Islet precursor cell (in vitro differentiated cells): ENCODE results near the gene DOCK4.

Experiments
- DNase-seq: peaks from one replicate; pipeline ENCODE4 v3.0.0-alpha.2; 2018

The DOCK4 gene

DNA sequence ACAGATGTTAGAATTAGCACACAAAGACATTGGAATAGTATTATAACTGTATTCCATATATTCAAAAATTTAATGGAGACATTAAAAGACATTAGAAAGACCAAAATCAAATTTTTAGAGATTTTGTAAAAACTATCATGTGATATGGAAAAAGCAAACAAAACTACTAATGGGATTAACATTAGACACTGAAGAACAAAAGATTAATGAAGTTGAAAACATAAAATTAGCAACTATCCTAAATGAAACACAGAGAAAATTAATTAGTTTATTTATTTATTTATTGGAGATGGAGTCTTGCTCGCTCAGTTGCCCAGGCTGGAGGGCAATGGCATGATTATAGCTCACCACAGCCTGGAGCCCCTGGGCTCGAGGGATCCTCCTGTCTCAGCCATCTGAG, 158.8 kb downstream of the DOCK4 start:
- DNase-seq = no peak

DNA sequence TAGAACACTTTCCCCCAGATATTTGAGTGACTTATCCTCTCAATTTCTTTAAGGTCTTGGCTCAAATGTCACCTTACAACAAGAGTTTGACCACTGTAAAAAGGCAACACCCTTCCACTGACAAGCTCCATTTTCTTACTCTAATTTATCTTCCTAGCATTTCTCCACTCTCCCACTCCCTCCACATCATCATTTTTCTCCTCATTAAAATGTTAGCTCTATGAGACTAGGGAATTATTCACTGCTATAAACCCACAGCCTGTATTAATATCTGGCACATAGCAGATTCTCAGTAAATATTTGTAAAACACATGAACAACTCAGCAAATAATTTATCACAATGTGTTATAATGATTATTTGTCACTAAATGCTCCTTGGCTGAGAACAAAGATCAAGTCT, 161.0 kb downstream of the DOCK4 start:
- DNase-seq = no peak

DNA sequence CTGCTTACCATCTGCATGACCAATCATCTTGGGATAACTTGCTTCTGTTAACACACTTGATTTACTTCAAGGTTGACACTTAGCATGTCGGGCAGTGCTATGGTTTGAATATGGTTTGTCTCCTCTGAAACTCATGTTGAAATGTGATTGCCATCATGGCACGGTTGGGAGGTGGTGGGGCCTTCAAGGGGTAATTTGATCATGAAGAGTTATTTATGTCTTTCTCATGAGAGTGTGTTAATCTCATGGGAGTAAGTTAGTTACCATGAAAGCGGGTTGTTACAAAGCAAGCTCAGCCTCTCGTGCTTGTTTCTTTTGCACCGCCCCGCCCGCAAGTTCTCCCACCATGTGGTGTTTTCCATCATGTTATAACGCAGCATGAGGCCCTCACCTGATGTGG, 163.6 kb downstream of the DOCK4 start:
- DNase-seq = no peak

DNA sequence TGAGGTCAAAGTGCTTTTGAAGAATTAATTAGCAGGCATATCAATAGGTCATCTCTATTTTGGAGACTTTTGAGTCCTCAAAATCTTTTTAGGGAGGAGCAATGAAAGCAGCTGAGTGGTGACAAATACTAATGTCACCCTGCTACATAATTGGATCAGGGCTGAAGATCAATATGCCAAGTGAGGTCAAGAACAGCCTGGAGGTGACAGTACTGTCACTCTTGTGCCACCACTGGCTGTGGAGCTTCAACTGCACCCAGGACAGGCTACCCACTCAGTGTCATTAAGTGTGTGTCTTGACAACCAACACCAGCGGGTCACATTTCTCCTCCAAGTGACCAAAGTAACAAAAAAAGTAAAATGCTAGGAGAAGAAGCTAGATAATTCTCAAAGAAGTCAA, 167.8 kb downstream of the DOCK4 start:
- no peak for DNase-seq

DNA sequence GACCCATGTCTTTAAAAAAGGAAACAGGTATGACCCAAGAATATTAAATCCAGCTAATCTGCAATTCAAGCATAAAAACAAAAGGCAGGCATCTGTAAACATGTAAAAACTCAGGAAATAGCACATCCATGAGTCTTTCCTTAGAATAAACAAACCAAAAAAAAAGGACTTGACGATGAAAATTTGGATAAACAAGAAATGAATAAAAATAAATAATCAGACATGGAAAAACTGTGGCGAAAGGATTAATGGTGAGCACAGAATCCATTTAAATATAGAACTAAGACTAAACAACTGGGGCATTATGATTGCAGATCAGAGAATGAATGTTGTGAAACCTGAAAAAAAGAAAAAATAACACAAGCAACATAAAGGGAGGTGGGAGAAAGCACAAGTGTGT, 170.1 kb downstream of the DOCK4 start:
- DNase-seq = no peak

DNA sequence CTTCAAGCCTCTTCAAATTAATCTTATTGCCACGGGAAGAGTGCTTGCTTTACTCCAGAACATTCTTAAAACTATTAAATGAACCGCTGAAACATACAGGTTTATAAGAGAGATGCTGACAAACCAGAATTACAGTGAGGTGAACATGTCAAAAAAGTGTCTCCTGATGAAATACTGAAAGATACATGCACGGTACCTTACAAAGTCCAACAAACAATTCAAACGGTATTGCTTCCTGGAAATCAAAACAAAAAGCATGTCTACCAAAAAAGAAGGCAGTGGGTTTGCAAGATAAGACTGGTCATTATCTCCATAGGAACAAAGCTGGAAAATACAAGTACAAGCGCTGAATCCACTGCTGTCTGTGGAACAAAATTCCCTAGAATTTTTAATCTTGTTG, 174.5 kb downstream of the DOCK4 start:
- DNase-seq = no peak

DNA sequence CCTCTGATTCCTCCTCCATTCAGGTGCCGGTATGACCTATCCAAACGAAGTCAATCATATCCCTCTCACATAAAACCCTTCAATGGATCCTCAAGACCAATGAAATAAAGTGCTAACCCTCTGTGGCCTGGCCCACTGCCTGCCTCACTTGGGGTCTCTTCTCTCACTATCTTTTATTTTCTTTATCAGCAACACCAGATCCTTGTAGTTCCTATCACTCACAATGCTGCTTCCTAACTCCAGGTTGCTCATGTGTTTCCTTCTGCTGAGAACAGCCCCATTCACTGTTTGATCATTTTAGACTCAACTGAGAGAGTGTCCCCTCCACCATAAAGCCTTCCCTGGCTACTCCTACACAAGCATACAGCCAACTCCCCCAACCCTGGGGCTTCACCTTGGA, 180.6 kb downstream of the DOCK4 start:
- DNase-seq = no peak

DNA sequence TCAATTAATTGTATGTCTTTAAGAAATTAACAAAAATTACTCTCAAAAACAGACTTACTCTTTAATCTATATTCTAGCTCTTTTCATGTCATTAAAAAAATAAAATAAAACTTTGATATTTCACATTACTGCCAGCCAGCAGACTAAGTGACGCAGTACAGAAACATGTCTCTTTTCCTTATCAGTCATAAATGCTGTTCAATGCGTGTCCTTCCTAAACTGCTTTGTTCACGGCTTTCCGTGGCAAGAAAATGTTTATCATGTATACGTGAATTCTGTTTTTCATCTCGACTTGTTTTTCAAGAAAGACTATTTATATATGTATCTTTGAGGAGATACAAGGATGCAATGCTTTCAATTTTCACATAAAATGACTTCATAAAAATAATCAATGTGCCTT, 182.4 kb downstream of the DOCK4 start:
- DNase-seq = no peak

DNA sequence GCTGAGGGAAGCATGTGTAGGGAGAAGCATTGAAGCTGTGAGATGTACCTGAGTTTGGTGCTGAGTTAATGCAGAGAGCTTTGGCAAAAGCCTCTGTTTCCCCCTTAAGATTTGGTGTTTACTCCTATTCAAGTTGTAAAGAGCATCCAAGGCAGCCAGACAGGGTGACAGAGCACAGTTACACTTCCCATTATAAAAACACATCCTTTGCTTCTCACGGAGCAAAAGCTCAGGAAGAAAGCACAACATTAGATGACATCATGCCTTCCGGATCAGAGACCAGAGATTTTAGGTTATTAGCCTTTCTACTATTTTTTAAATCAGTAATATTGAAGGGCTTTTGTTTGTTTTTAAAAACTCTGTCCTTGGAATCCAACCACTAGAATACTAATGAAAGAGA, 182.9 kb downstream of the DOCK4 start:
- DNase-seq = no peak

DNA sequence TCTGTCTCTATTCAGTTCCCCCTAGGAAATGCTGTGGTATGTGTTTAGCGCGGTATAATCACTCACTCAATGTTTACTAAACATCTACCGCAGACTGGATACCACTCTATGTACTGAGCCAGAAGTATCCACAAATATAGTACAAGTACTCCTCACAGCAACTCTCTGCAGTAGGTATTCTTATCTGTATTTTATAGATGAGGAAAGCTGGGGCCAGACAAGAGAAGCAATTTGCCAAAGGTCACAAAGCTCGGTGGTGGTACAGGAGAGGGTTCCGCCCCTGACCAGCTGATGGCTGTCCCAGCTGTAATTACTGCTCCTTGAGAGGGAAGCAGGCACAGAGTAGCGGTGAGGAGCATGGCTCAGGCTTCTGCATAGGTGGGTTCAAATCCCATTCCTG, 184.1 kb downstream of the DOCK4 start:
- no peak for DNase-seq

DNA sequence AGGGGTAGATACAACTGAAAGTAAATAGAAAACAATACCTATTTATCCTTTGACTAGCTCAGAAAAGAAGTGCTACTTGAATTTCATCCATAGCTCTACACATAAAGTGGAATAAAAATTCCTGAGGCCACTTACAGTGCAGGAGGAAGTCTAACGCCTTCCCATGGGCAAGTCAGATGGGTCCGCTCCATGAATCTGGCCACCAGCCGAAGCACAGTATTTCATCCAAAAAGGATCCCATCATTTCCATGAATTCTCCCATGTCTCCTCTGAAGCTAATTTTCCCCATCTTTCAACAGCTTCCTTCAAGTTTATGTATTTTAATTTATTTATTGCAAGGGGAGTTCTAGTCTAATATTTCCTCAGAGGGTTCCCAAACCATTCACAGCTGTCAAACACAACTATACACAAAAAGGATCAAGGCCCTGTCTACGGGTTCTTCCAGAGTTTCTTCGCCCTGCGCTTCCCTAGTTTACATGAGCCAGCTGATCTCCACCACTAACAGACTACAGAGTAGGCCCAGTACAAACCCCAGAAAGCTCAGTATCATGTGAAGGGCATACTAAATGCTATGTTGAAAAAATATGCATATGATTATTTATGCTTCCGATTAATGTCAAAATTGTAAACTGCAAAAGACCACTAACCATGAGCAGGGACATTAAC, 184.7 kb downstream of the DOCK4 start:
- no peak for DNase-seq

DNA sequence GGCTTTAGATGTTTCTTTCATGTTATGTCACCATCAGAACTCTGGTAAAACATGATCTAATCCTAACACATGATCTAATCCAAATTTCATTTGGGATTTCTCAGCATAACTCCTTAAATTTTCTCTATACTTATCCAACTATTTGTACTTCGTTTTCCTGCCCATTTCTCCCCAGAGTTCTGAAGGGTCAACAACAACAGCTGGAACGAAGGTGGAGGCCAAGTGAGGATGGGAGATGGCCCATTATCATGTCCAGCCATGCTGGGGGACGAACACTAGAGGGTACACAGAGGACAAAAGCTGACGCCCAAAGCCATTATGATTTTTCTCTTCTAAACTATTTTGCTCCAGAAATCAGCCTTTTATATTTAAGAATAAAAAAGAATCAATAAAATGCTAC, 185.4 kb downstream of the DOCK4 start:
- DNase-seq = no peak

DNA sequence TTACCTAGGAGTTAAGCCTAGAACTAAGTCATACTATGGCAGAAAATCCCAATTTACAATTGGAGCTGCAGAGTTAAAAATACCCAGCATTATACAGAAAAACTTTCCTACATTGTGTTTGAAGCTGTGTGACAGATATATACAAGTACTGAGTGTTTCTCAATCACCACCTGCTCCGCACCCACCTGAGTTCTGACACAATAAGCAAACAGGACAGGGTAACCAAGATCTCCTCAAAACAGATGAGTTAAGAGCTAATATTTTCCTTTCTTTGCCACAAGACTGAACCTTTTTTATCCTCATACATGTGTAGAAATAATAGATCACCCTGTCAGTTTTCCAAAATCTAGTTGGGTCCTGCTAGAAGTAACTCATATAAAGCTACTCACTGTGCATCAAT, 186.3 kb downstream of the DOCK4 start:
- DNase-seq = no peak

DNA sequence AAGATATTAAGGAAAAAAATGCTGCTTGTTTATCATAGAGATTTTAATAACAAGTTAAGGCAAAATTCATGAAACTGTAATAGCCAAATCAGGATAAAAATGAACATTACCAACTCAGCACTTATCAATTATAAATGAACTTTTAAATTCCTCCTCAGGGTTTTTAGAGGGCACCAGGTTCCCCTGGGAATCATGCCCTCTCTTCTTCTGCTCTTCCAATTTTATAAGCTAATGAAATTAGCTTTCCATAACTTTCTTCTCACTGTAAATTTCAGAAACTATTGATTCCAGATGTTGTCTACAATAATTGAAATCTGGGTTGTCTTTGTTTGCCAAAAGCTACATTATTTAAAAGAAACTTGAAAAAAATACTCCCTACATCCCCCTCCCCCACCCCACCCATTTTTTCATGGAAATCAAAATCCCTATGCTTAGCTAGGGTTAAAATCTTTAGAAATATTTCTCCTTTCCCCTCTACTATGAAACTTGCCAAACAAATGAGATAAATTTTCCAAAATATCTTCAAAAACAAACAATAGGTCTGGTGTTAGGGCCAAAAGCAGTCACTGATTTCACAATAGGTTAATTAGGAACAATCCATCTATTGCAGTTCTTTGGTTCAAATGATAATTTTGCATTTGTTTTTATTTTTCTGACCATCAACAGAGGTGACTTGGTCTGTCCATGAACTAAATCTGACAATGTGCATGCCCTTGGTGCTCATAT, 187.7 kb downstream of the DOCK4 start:
- no peak for DNase-seq

DNA sequence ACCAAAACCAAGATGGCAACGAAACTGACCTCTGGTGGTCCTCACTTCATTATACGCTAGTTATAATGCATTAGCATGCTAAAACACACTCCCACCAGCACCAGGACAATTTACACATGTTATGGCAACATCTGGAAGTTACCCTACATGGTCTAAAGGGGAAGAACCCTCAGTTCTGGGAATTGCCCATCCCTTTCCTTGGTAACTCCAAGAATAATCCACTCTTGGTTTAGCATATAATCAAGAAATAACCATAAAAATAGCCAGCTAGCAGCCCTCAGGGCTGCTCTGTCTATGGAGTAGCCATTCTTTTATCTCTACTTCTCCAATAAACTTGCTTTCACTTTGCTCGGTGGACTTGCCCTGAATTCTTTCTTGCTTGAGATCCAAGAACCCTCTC, 191.1 kb downstream of the DOCK4 start:
- no peak for DNase-seq

DNA sequence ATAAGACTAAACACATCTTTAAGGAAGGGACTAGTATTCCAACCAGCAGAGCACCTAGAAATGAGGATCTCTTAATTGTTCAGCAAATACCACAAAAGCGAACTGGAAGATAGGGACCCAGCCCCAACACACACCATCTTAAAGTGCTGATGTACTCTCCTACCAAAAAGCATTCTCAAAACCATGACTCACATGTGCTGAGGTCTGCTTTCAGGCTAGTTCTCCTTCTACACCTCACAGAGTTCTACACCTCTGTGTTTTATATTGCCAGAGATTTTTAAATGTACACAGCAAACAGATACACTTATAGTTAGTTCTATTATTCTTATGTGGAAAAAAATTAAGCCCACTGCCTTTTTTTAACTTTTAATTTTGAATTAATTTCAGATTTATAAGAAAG, 191.9 kb downstream of the DOCK4 start:
- no peak for DNase-seq

DNA sequence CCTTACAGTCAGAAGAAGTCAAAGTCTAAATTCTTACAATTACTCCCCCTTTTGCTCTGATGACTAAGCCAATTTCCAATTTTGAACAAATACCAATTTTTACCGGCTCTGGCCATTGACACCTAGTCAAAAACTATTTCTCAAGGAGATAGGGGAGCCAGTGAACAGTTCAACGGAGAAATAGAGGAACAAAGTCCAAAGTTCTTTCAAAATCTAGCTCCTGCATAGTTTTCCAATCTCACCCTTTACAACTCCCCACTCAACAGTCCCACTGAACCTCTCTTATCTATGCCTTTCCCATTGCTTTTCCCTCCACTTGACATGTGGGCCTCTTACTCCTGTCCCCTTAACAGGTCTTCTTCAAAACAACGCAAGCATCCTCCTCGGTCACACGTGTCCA, 192.9 kb downstream of the DOCK4 start:
- DNase-seq = no peak

DNA sequence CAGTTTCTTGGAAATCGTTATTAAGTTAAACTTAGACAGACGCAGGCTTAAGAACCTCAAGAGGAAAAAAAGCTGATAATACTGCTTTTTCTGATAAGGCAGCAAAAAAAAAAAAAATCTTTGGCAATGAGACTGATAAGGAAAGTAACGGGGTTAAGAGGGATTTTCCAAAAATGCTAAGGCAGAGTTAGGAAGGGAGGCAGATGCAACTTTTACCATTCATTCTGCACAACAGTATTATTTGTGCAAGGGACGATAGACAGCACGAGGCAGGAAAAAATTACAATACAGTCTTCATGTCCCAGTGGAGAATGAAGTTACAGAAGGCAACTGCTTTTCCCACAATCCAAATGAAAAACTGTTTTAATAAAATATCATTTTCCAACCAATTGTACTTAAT, 194.0 kb downstream of the DOCK4 start:
- no peak for DNase-seq

DNA sequence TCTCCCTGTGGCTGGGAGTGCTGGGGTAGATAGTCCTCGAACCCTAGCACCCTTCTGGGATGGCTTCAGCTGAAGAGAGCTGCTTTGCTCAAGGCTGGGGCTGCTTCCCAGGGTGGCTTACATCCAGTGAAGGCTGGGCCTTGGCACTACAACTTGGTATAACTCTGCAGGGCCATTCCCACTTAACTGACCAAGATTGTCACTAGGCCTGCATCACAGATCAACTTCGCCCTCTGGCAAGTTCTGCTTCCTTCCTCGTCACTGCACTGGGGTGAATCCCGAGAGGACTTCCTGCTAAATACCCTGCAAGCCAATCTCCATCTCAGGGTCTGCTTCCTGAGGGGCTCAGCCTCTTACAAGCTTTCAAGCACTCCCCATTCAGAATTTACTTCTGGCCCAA, 195.2 kb downstream of the DOCK4 start:
- DNase-seq = no peak

DNA sequence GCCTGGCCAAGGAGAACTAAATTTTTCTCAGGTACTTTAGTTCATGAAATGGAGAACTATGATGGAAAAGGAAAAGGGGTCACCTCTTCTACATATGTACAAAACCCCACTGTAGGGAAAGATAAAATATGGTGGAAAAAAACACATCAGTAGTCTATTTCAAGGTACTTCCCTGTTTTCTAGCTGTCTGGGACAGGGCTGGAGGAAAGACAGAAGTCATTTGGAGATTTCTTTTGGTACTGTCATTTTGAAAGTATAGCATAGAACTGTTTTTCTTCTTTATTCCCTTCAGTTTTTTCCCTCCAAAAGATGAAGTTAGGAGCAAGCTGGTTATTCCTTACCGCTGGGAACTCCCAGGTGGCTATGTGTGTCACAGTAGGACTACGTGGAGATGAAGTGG, 196.1 kb downstream of the DOCK4 start:
- DNase-seq = no peak

DNA sequence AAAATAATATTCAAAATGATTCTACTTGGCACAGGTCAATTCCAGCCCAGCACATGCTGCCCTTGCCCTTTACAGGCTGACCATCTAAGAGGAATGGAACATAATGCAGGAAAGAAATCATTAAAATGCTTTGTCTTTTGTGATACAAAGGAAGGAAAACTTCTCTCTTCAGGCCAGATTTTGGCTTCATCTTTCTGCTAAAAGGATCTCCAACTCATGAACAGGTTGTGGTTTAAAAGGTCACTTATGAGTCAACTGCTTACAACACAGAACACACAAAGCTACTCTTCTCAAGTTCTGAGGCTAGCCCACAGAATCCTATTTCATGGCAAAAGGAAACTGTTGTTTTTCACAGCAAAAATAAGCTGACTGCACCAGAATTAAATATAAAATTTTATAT, 197.1 kb downstream of the DOCK4 start:
- DNase-seq = no peak

DNA sequence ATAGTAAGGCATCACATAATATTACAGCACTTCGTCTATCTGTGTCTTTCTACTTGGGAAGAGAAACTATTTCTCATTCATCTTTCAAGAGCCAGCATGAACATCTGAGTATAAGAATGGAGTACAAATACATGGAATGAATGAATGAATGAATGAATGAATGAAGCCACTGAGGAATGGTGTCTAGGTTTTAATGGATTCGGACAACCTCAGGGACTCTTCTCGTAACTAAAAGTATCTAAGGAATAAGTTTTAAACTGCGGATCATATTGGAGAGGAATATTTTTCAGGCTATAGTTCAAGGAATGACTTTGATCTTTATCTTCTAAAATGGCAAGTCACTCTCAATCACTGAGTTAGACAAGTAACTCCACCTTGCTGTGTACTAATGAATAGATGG, 199.0 kb downstream of the DOCK4 start:
- no peak for DNase-seq

DNA sequence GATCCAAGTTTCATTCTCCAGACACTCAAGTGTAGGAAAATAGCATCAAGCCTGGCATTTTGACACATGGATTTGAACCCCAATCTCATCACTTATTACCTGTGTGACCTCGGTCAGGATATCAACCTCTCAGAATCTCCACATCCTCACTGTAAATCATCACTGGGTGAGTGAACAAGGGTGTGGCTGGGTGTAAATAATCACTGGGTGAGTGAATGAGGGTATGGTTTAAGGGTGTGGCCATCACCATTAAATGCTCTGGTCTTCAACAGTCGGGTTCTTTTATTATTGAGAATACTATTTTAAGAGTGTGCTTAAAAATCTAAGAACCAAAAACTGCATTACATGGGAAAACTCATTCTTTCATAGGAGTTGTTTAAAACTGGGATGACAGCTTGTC, 200.1 kb downstream of the DOCK4 start:
- no peak for DNase-seq

DNA sequence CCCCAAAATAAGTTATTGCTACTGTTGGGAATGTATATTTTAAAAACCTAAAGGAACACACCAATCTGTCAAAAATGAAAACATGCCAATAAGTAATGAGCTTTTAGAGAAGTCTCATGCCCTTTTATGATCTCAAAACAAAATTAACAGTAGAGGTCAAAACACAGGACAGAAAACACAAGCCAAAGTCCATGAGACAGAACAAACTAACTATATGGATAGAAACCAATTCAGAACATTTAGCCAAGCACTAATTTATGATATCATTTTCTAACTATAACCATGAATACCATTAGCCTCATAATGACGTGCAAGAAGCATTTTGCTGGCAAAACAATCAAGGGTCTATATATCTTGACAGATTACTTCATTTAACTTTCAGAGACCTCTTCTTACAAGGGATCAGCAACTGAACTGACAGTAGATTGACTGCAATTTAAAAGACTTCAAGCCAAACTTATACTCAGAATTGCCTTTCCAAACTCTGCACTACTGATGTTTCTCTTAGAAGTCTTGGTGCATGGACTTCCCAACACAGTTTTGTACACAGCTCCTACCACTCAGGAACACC, 200.9 kb downstream of the DOCK4 start:
- no peak for DNase-seq
